Neutrophil (primary cell): ENCODE data around the gene EMC9.

Experiments
- H3K27ac ChIP-seq: fragments of 200-600 bp; sonication (generic); 2 replicates; pipeline ENCODE4 v1.5.1; 2016; ENCODE audit warnings: mild to moderate bottlenecking, moderate library complexity
- H3K27me3 ChIP-seq: fragments of 200-600 bp; sonication (generic); 2 replicates; pipeline ENCODE4 v1.6.0; 2016; ENCODE audit warnings: mild to moderate bottlenecking
- H3K36me3 ChIP-seq: fragments of 200-600 bp; sonication (generic); 2 replicates; pipeline ENCODE4 v1.5.1; 2017
- H3K4me1 ChIP-seq, 2 experiments: fragments of 200-600 bp in 1 of 2; sonication (generic) in 1 of 2; 1 replicate in 1 of 2; 2 replicates in 1 of 2; pipeline versions ENCODE4 v1.5.1 to v1.6.1; 2013 to 2016; ENCODE audit warnings: low read depth in 1 of 2, low read length in 1 of 2, mild to moderate bottlenecking in 1 of 2, moderate library complexity in 1 of 2; ENCODE audit not compliant: control insufficient read depth in 1 of 2, insufficient read depth in 1 of 2
- H3K4me3 ChIP-seq, 2 experiments: fragments of 200-600 bp in 1 of 2; sonication (generic) in 1 of 2; 1 replicate in 1 of 2; 2 replicates in 1 of 2; pipeline ENCODE4 v1.5.1; 2013 to 2016; ENCODE audit warnings: low read depth in 1 of 2, low read length in 1 of 2, mild to moderate bottlenecking in 1 of 2, moderate library complexity in 1 of 2
- H3K9me3 ChIP-seq: fragments of 200-600 bp; sonication (generic); 2 replicates; pipeline ENCODE4 v1.5.1; 2016
- TF ChIP-seq, protein P1 (sequence below): fragments of 200-600 bp; sonication (generic); IDR thresholded peaks from 2 replicates; pipeline ENCODE4 v1.5.1; 2016; ENCODE audit warnings: antibody characterized with exemption

Gene EMC9

DNA sequence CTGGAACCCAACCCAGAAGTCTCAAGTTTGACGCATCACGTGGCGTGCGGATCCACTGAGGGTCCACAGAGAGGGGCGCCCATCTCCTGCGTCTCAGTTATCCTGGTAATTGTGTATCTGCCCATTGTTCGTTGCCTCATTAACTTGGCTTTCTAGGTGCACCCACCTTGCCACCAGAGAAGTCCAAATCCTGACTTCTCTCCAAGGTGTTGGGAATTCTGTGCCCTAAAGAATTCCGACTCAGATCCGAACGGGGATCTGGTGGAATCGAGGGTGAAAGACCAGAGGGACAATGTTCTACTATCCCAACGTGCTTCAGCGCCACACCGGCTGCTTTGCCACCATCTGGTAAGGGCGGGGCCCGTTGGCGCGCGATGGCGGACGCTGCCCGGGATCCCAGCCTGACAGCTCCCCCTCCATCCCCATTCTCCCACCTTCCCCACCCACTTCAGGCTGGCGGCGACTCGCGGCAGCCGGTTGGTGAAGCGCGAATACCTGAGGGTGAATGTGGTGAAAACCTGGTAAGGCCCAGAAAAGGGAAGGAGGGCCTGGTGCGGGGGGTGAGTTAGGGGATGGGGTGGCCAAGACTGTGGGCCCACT lies 31.0 kb upstream of the EMC9 start:
- Histone ChIP-seq H3K27ac (peak overlapping the region; percentile 36), H3K9me3 (no peaks in the 10 kb centered on the region), H3K36me3 (peaks cover 85% of the 10 kb centered on the region), H3K4me3 (peak overlapping the region in 1 of 2 experiments; percentile 43), H3K27me3 (peaks cover 17% of the 10 kb centered on the region), H3K4me1 (peaks cover 44 to 54% of the 10 kb centered on the region in 2 experiments)
- TF ChIP-seq, protein P1, sequence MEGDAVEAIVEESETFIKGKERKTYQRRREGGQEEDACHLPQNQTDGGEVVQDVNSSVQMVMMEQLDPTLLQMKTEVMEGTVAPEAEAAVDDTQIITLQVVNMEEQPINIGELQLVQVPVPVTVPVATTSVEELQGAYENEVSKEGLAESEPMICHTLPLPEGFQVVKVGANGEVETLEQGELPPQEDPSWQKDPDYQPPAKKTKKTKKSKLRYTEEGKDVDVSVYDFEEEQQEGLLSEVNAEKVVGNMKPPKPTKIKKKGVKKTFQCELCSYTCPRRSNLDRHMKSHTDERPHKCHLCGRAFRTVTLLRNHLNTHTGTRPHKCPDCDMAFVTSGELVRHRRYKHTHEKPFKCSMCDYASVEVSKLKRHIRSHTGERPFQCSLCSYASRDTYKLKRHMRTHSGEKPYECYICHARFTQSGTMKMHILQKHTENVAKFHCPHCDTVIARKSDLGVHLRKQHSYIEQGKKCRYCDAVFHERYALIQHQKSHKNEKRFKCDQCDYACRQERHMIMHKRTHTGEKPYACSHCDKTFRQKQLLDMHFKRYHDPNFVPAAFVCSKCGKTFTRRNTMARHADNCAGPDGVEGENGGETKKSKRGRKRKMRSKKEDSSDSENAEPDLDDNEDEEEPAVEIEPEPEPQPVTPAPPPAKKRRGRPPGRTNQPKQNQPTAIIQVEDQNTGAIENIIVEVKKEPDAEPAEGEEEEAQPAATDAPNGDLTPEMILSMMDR: no peak

DNA sequence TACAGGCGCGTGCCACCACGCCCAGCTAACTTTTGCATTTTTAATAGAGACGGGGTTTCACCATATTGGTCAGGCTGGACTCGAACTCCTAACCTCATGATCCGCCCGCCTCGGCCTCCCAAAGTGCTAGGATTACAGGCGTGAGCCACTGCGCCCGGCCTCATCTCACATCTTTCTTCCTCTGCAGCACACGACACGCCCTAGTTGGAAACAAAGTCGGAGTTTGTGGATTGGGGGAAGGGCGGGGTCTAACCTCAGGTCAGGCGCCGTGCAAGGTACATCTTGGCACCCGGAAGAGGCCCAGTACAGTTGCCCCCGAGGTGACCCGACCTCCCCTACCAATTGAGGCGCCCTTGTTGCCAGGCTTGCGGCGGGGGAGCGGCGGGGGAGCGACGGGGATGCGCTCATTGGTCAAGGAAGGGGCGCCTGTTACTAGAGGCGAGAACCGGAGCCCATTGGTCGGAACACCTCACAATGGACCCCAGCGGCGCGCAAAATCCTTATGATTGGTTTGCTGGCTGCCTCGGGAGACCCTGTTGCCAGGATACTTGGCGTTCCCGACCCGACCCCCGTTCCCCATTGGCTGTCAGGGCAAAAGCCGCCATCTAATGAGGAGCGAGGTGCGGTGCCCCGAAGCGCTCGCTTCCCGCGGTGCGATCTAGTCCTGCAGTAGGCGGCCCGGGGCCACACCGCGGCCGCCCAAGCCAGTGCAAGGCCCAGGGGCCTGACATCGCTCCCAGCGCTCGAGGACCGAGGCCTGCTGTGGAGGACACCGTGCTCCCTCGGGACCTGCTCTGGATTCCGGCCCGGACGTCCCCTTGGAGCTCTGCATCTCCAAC lies 30.2 kb upstream of the EMC9 start, which contains the start of gene REC8:
TSS of gene REC8 (plus strand) at position 659 of the 839 bp plus-strand sequence. CDS start 473 bp downstream, outside the sequence.
- TF ChIP-seq, protein P1: no peak
- Histone ChIP-seq H3K36me3 (peaks cover 83% of the 10 kb centered on the region), H3K4me1 (peaks cover 51 to 61% of the 10 kb centered on the region in 2 experiments), H3K27me3 (peaks cover 17% of the 10 kb centered on the region), H3K9me3 (no peaks in the 10 kb centered on the region), H3K4me3 (peak within 1 kb of the TSS; percentile 43 to 47), H3K27ac (peak within 1 kb of the TSS; percentile 36)

DNA sequence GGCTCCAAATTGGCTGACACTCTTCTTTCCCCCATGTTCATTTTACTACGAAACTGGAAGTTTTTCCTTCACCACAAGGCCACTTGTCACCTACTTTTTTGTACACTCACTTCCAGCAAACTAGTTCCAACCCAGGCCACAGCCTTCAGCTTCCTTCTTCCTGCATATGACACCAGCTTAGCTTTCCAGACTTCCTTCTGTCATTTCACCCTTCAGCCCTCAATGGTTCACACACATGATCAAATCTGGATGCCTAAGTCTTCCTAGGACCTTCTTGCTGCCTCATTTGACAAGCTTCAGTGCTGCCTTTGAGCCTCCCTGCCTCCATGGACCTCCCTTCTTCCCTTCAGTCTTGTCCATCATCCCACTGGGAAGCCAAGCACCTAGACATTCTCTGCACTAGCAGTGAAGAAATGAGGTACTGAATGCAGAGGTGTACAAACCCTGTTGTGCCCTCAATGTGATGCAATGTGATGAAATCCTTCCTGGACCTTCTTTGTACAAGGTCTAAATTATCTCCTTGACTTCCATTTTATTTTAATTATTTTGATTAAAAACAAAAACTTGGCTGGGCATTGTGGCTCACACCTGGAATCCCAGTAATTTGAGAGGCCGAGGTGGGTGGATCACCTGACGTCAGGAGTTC lies 26.2 kb upstream of the EMC9 start:
- peaks cover 85% of the 10 kb centered on the region for H3K36me3 ChIP-seq
- TF ChIP-seq, protein P1: no peak
- H3K9me3 ChIP-seq: no peaks in the 10 kb centered on the region
- peaks cover 79 to 90% of the 10 kb centered on the region in 2 experiments for H3K4me1 ChIP-seq
- H3K27me3 ChIP-seq: peaks cover 14% of the 10 kb centered on the region
- H3K27ac ChIP-seq: peak overlapping the region; percentile 94
- H3K4me3 ChIP-seq: peak overlapping the region in 1 of 2 experiments; percentile 24

DNA sequence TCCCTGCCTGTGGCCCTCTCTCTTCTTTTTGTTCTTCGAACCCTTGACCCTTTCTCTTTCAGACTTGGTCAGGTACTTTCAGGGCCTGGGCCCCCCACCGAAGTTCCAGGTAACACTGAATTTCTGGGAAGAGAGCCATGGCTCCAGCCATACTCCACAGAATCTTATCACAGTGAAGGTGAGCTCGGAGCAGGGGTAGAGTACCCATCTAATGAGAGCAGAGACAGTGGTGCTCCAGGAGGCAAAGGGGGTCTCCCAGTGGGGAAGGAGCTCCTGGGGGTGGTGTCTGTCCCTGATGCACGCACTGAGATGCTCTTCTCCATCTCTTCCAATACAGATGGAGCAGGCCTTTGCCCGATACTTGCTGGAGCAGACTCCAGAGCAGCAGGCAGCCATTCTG lies 24.4 kb upstream of the EMC9 start:
- Histone ChIP-seq H3K27ac (peak overlapping the region; percentile 94), H3K4me3 (no peak overlapping the region), H3K36me3 (peaks cover 82% of the 10 kb centered on the region), H3K27me3 (no peaks in the 10 kb centered on the region), H3K4me1 (peaks cover 72 to 84% of the 10 kb centered on the region in 2 experiments), H3K9me3 (no peaks in the 10 kb centered on the region)
- TF ChIP-seq, protein P1: no peak

DNA sequence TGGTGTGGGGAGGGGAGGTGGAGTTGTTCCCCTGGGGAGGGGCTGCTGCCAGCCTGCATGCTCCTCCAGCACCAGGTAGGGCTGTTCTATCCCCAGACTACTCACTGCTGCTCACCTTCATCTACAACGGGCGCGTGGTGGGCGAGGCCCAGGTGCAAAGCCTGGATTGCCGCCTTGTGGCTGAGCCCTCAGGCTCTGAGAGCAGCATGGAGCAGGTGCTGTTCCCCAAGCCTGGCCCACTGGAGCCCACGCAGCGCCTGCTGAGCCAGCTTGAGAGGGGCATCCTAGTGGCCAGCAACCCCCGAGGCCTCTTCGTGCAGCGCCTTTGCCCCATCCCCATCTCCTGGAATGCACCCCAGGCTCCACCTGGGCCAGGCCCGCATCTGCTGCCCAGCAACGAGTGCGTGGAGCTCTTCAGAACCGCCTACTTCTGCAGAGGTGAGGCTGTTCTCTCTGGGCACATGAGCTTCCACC lies 23.2 kb upstream of the EMC9 start:
- Histone ChIP-seq H3K4me1 (peaks cover 73 to 85% of the 10 kb centered on the region in 2 experiments), H3K4me3 (no peak overlapping the region), H3K27ac (peak overlapping the region; percentile 94), H3K9me3 (no peaks in the 10 kb centered on the region), H3K27me3 (no peaks in the 10 kb centered on the region), H3K36me3 (peaks cover 83% of the 10 kb centered on the region)
- TF ChIP-seq, protein P1: no peak
